Muscle of back (tissue), 11 donors: ENCODE data around the gene PRPF38A. TPM values are rescaled to one million over a fixed set of nuclear protein-coding genes. Genes with fewer than 3 reads are reported as not detected.

Source experiments
- DNase-seq, 3 donors: peaks; one replicate each; pipeline versions ENCODE4 v3.0.0 to v3.0.0-alpha.2; 2013
- polyA plus RNA-seq, 10 donors: library from polyadenylated mRNA; unstranded; fragments of 120-200 nt; gene quantifications; one replicate each; pipeline ENCODE4 v1.2.1, GENCODE V29; 2013; ENCODE audit not compliant: insufficient read length in 10 of 10

The PRPF38A gene
- polyA plus RNA-seq, 10 donors: 38.0 to 50.5 (median 44.7) TPM

DNA sequence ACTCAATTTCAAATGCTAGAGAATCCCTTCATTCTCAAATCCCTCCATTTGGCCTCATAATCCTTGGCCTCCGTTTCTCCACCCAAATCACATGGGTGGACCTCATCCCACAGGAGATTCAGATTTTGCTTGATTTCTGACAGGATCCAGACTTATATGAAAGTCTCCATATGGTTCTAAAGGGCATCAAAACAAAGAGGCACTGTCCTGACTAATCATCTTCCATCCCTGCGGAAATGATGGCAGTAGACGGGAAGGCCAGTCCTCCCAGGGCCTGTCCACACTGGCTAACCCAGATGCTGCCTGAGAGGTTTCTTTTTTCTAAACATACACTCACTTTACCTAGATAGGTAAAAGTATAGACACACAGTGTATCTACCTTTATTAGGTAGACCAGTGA lies 19.0 kb upstream of the PRPF38A start:
- no peak for DNase-seq

DNA sequence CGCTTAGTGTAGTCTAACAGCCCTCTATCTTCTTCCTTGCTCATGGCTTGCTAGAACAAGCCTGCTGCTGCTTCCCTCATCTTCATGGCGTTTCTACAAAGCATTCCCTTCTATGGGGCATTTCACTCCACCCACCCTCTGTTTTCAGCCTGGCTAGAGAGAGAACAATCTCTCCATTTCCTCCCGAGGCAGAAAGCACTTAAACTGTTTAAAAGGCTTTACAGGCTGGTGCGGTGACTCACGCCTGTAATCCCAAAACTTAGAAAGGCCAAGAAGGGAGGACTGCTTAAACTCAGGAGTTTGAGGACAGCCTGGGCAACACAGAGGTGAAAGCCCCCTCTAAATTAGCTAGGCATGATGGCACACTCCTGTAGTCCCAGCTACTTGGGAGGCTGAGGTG lies 17.9 kb upstream of the PRPF38A start:
- DNase-seq: no peak

GRCh38 chr1:52393174-52393573 lies 11.2 kb upstream of the PRPF38A start:
- DNase-seq: no peak

DNA sequence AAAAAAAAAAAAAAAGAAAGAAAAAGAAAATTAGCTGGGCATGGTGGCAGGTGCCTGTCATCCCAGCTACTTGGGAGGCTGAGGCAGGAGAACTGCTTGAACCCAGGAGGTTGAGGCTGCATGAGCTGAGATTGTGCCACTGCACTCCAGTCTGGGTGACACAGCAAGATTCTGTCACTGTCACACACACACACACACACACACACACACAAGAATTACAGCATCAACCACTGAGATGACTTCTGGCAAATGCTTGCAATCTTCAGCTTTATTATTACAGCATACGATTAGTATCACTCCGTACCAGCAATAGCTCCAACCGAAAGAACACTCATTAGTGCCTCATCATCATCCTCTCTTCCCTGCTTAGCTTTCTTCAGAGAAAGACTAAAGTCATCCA lies 4.8 kb upstream of the PRPF38A start:
- DNase-seq: no peak

- DNase-seq: no peak
Observed at GRCh38 chr1:52400131-52400530, 4.3 kb upstream of the PRPF38A start.

DNA sequence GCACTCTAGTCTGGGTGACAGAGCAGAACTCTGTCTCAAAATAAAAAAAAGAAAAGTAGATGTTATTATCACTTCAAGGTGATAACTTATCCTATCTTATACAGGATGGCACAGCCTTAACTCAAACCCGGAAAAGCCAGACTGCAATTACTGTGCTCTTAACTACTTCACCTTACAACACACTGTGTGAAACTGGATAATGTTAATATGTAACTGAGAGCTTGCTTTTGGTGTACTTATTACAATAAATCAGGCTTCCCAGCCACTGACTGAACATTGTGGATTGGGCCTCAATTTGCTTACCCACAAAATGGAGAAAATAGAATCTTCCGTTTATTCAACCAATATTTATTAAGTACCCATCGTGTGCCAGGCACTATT lies 1.6 kb upstream of the PRPF38A start:
- no peak for DNase-seq

GRCh38 chr1:52403566-52404115 lies 761 bp upstream of the PRPF38A start:
- DNase-seq: peak in 2 of 3 donors; percentile 18 to 43

- peak in 1 of 3 donors; percentile 3 for DNase-seq
Observed at GRCh38 chr1:52404975-52405338, 555 bp downstream of the PRPF38A start.

DNA sequence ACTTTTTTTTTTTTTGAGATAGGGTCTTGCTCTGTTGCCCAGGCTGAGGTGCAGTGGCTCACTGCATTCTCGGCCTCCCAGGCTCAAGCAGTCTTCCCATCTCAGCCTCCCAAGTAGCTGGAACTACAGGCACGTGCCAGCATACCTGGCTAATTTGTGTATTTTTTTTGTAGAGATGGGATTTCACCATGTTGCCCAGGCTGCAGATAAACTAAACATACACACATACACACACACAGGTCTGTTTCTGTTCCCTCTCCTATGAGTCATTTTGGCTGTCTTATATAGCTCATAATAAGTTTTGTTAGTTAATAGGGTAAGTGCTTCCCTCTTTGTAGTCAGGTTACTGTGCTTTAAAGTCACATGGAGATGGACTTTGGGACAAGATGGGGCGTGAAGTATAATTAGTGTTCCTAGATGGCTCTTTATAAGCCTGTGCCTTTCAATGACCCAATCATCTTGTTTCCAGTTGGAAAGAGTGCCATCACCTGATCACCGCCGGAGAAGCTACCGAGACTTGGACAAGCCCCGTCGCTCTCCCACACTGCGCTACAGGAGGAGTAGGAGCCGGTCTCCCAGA lies 9.1 kb downstream of the PRPF38A start:
- no peak for DNase-seq

- no peak for DNase-seq
Observed at GRCh38 chr1:52414942-52415341, 10.5 kb downstream of the PRPF38A start.

DNA sequence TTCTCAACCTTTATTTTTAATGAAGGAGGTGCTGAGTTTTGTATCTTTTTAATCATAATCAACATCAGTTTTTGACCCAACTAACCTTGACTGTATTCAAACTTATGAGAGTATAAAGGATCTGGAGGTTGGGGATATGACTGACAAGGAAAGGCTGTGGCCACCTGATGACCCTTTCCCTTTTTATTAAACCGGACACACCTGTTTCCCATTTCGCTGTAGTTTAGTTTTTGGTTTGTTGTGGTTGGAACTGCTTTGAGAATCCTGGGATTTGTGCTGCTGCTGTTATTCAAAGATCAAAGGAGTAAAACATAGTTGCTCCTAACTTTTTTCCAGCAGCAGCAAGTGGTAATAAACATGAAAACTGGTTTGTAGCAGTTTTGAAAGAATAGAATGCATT lies 12.4 kb downstream of the PRPF38A start:
- no peak for DNase-seq

GRCh38 chr1:52420713-52421112 lies 16.3 kb downstream of the PRPF38A start:
- DNase-seq: no peak

- DNase-seq: no peak
Observed at GRCh38 chr1:52423055-52423454, 18.7 kb downstream of the PRPF38A start.

DNA sequence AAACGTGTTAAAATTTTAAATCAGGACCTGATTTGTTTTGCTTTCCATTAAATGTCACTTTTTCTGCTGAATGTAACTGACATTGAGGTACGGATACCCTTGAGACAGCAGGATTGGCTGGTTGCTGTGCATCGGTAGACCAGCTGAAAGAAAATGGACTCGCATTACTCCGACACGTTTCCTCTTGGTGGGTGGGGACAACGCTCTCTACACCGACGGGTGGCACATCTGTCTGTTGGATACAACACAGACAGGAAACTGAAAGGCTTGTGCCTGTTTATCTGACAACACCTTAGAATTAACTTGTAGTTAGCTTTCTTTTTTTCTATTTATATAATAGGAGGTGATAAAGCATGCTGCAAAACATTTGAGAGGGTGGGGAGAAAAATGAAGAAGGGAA lies 19.4 kb downstream of the PRPF38A start:
- DNase-seq: peak in 1 of 3 donors; percentile 5

DNA sequence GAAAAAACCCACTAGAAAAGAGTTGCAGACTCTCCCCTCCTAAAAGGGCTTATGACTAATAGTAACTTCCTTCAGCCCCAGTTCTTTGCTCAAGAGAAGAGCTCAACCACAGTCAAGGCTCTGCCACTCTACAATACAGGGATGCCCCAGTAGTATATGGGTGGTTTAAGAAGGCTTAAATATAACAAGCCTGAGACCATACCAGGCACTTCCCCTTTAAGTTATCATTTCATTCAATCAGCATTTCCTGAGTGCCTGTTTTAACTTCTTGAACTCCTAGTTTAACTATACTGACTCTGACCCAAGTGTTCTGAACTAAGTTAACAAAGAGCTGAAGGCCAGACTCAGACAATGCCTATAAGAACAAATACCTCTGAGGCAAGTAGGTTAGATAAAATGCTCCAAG lies 19.8 kb downstream of the PRPF38A start:
- no peak for DNase-seq

DNA sequence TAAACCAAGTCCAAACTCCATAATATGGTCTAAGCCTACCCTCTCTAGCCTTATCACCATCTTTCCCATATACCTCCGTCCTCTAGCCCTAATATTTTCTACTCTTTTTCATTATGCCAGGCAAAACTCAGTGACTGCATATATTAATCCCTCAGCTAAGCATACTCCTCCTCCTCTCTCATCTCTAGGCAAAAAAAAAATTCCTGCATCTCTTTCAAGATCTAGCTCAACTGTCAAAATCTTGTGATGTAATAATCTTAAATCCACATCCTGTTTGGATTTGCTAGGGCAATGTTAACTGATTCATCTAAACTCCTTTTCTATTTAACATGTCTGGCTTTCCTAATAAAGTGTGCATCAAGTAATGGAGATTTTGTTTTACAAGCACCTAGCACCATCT lies 20.4 kb downstream of the PRPF38A start:
- DNase-seq: no peak

GRCh38 chr1:52426371-52426770 lies 22.0 kb downstream of the PRPF38A start:
- no peak for DNase-seq

GRCh38 chr1:52427152-52427551 lies 22.8 kb downstream of the PRPF38A start:
- DNase-seq: no peak

- no peak for DNase-seq
Observed at GRCh38 chr1:52432807-52433206, 28.4 kb downstream of the PRPF38A start.

GRCh38 chr1:52435211-52435610 lies 30.8 kb downstream of the PRPF38A start:
- DNase-seq: no peak

GRCh38 chr1:52435650-52436049 lies 31.2 kb downstream of the PRPF38A start:
- DNase-seq: no peak

DNA sequence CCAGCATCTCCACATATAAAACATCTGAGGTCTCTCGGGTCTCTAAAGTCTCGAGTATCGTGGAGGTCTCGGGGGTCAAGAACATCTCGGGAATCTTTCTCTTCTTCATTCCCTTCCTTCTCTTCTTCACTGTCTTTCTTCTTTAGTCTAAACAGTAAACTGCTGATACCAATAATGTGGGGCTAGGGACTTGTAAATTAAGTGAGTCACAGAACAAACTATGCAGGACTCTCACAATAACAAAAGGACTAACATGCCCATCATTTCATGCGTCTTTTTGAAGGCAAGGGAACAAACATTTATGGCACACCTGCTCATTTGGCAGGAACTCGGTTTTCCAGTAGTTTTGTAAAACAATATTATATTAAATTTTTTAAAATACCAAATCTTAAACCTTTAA lies 32.4 kb downstream of the PRPF38A start:
- DNase-seq: no peak

GRCh38 chr1:52439976-52440375 lies 35.6 kb downstream of the PRPF38A start:
- no peak for DNase-seq

DNA sequence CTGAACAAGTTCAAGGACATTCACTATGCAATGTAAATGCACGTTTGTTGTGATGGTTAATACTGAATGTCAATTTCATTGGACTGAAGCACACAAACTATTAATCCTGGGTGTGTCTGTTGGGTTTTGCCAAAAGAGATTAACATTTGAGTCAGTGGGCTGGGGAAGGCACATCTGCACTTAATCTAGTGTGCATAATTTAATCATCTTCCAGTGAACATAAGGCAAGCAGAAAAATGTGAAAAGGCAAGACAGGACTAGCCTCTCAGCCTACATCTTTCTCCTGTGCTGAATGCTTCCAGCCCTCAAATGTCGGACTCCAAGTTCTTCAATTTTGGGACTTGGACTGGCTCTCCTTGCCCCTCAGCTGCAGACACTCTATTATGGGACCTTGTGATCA lies 40.1 kb downstream of the PRPF38A start:
- no peak for DNase-seq
